K562 (cell line): Measurements from ENCODE around the gene ZNF805. TPM values are rescaled to one million over a fixed set of nuclear protein-coding genes. Genes with fewer than 3 reads are reported as not detected.

Experiments used
- HDAC8 ChIP-seq: fragments of 450-650 bp; IDR thresholded peaks from 2 replicates; pipeline ENCODE4 v1.6.1; 2016; ENCODE audit warnings: mild to moderate bottlenecking, missing genetic modification characterization, moderate library complexity, missing compliant biosample characterization
- SAFB ChIP-seq: fragments of 200-400 bp; formaldehyde crosslinking; IDR thresholded peaks from 2 replicates; pipeline ENCODE4 v1.6.1; 2017; ENCODE audit warnings: low read depth, low read length, borderline replicate concordance
- SMC3 ChIP-seq: conservative IDR thresholded peaks from 2 replicates; pipeline ENCODE4 v1.6.1; 2011; ENCODE audit warnings: low read depth, low read length, improper control_type of control experiment; ENCODE audit not compliant: insufficient read depth
- ZZZ3 ChIP-seq: fragments of 450-650 bp; IDR thresholded peaks from 2 replicates; pipeline ENCODE4 v1.6.1; 2016; ENCODE audit warnings: antibody characterized with exemption, mild to moderate bottlenecking, moderate library complexity
- polyA plus RNA-seq, 8 experiments: library from polyadenylated mRNA; depleted of rRNA in 4 of 8; stranded (reverse) in 5 of 8; unstranded in 3 of 8; fragments of >200 nt; fragmentation: Nextera tagmentation in 2 of 8; fragmentation: Illumina TruSeq in 1 of 8; extraction: Ambion mirVana in 2 of 8; extraction: Trizol in 1 of 8; gene quantifications; 2 replicates each; pipeline versions ENCODE4 v1.2.1 to v1.2.3, GENCODE V29; 2011 to 2014; ENCODE audit warnings: inconsistent platforms in 1 of 8, missing spikeins in 1 of 8
- total RNA-seq, 7 experiments: library from RNA; depleted of rRNA in 6 of 7; stranded (reverse); fragments of >200 nt in 6 of 7; fragmentation: Illumina TruSeq in 2 of 7; extraction: Trizol in 2 of 7; gene quantifications; 2 replicates each; pipeline versions ENCODE4 v1.2.1 to v1.2.3, GENCODE V29; 2011 to 2021; ENCODE audit warnings: low replicate concordance in 1 of 7
- TF ChIP-seq, protein P1 (sequence below), 2 experiments: fragments of 450-650 bp; IDR thresholded peaks; 2 replicates each; pipeline ENCODE4 v1.6.1; 2018; ENCODE audit warnings: mild to moderate bottlenecking in 2 of 2, low read depth in 1 of 2; ENCODE audit not compliant: partially characterized antibody in 2 of 2
- TF ChIP-seq, protein P2 (sequence below), 3 experiments: IDR thresholded peaks in 2 of 3; conservative IDR thresholded peaks in 1 of 3; 2 replicates each; pipeline ENCODE4 v1.5.1; 2011 to 2012; ENCODE audit warnings: low read length in 3 of 3, mild to moderate bottlenecking in 3 of 3, control low read depth in 2 of 3, improper control_type of control experiment in 1 of 3, inconsistent platforms in 1 of 3, low read depth in 1 of 3, mixed read lengths in 1 of 3, moderate library complexity in 1 of 3; ENCODE audit not compliant: insufficient read depth in 2 of 3
- TF ChIP-seq, protein P3 (sequence below): fragments of 250-450 bp; sonication (Bioruptor Pico); IDR thresholded peaks from 2 replicates; pipeline ENCODE4 v1.8.0; 2022; ENCODE audit warnings: inconsistent platforms
- TF ChIP-seq, protein P4 (sequence below), 2 experiments: fragments of 250-450 bp in 1 of 2; fragments of 450-650 bp in 1 of 2; sonication (Bioruptor Pico) in 1 of 2; IDR thresholded peaks; 2 replicates each; pipeline versions ENCODE4 v1.6.1 to v1.8.0; 2016 to 2021; ENCODE audit warnings: mild to moderate bottlenecking in 2 of 2, moderate library complexity in 2 of 2, missing compliant biosample characterization in 1 of 2, missing genetic modification characterization in 1 of 2
- TF ChIP-seq, protein P5 (sequence below): fragments of 450-650 bp; IDR thresholded peaks from 2 replicates; pipeline ENCODE4 v1.7.1; 2018; ENCODE audit warnings: mild to moderate bottlenecking, low read depth; ENCODE audit not compliant: partially characterized antibody
- TF ChIP-seq, protein P6 (sequence below): sonication (generic); formaldehyde crosslinking; IDR thresholded peaks from 2 replicates; pipeline ENCODE4 v1.8.1; 2023; ENCODE audit warnings: mild to moderate bottlenecking, missing genetic modification reagents

Gene ZNF805
- total and polyA plus RNA-seq, 9 of the 15 experiments (the other 6 are each of a cell fraction or from before 2014, with no cell fraction given), result 0.32 to 6.7 (median 3.9) TPM

DNA sequence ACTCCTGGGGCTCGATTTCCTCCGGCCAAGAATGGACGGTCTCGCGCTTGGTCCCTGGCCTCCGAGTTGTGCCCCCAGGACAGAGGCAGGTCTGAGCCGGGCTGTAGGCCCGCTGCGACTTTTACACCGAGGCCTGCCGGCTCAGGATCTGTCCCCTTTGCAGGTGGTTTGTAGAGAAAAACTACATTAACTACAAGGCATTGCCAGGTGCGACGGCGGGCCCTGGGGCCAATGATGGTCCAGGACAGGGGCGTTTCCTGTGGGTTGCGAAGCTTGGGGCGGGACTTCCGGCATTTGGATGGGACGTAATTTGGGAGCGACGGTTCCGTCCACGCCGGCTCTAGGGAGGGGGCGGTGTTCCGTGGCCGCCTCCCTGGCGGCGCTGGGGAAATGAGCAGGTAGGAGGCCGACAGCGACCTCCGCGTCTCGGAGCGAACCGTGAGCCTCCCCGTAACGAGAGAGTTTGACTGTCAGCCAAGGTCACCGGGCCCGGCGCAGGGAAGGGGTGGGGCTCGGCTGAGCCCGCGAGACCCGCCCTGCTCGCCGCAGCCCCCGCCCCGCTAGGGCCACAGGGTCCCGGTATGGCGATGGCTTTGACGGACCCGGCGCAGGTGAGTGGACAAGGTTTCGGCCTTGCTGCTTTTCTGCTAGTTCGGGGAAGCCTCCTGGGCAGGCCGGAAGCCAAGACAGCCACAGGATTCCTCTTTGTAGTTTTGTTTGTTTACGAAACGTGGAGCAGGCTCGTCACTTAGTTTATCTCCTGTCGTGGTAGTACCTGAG lies at the start of gene ZNF805 (continued):
- TF ChIP-seq, protein P1, sequence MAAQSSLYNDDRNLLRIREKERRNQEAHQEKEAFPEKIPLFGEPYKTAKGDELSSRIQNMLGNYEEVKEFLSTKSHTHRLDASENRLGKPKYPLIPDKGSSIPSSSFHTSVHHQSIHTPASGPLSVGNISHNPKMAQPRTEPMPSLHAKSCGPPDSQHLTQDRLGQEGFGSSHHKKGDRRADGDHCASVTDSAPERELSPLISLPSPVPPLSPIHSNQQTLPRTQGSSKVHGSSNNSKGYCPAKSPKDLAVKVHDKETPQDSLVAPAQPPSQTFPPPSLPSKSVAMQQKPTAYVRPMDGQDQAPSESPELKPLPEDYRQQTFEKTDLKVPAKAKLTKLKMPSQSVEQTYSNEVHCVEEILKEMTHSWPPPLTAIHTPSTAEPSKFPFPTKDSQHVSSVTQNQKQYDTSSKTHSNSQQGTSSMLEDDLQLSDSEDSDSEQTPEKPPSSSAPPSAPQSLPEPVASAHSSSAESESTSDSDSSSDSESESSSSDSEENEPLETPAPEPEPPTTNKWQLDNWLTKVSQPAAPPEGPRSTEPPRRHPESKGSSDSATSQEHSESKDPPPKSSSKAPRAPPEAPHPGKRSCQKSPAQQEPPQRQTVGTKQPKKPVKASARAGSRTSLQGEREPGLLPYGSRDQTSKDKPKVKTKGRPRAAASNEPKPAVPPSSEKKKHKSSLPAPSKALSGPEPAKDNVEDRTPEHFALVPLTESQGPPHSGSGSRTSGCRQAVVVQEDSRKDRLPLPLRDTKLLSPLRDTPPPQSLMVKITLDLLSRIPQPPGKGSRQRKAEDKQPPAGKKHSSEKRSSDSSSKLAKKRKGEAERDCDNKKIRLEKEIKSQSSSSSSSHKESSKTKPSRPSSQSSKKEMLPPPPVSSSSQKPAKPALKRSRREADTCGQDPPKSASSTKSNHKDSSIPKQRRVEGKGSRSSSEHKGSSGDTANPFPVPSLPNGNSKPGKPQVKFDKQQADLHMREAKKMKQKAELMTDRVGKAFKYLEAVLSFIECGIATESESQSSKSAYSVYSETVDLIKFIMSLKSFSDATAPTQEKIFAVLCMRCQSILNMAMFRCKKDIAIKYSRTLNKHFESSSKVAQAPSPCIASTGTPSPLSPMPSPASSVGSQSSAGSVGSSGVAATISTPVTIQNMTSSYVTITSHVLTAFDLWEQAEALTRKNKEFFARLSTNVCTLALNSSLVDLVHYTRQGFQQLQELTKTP (IDR thresholded peaks at IDR 0.05; ENCODE audit: low read depth in 1 of 2, partially characterized antibody in 2 of 2), result peak in 1 of 2 experiments; percentile 25
- TF ChIP-seq, protein P2, sequence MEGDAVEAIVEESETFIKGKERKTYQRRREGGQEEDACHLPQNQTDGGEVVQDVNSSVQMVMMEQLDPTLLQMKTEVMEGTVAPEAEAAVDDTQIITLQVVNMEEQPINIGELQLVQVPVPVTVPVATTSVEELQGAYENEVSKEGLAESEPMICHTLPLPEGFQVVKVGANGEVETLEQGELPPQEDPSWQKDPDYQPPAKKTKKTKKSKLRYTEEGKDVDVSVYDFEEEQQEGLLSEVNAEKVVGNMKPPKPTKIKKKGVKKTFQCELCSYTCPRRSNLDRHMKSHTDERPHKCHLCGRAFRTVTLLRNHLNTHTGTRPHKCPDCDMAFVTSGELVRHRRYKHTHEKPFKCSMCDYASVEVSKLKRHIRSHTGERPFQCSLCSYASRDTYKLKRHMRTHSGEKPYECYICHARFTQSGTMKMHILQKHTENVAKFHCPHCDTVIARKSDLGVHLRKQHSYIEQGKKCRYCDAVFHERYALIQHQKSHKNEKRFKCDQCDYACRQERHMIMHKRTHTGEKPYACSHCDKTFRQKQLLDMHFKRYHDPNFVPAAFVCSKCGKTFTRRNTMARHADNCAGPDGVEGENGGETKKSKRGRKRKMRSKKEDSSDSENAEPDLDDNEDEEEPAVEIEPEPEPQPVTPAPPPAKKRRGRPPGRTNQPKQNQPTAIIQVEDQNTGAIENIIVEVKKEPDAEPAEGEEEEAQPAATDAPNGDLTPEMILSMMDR (IDR thresholded peaks at IDR 0.05 in 2 of 3, conservative IDR thresholded peaks at IDR 0.05 in 1 of 3; ENCODE audit: insufficient read depth in 2 of 3, low read depth in 1 of 3, low read length in 3 of 3), result 0 out of 6 replicates have a peak, but pooled peaks of 1 of the 3 experiments have one; percentile 14
- TF ChIP-seq ZZZ3, result no peak
- no peak for TF ChIP-seq SAFB
- TF ChIP-seq HDAC8 (tag), result no peak
- TF ChIP-seq, protein P3, sequence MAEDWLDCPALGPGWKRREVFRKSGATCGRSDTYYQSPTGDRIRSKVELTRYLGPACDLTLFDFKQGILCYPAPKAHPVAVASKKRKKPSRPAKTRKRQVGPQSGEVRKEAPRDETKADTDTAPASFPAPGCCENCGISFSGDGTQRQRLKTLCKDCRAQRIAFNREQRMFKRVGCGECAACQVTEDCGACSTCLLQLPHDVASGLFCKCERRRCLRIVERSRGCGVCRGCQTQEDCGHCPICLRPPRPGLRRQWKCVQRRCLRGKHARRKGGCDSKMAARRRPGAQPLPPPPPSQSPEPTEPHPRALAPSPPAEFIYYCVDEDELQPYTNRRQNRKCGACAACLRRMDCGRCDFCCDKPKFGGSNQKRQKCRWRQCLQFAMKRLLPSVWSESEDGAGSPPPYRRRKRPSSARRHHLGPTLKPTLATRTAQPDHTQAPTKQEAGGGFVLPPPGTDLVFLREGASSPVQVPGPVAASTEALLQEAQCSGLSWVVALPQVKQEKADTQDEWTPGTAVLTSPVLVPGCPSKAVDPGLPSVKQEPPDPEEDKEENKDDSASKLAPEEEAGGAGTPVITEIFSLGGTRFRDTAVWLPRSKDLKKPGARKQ (CRISPR knock-in tag), result 0 out of 2 replicates have a peak, but pooled peaks have one; percentile 14
- TF ChIP-seq SMC3, result no peak
- TF ChIP-seq, protein P4, sequence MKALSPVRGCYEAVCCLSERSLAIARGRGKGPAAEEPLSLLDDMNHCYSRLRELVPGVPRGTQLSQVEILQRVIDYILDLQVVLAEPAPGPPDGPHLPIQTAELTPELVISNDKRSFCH (CRISPR knock-in tag; IDR thresholded peaks at IDR 0.05), result no peak
- TF ChIP-seq, protein P4 (tag; IDR thresholded peaks at IDR 0.05), result no peak
- TF ChIP-seq, protein P5, sequence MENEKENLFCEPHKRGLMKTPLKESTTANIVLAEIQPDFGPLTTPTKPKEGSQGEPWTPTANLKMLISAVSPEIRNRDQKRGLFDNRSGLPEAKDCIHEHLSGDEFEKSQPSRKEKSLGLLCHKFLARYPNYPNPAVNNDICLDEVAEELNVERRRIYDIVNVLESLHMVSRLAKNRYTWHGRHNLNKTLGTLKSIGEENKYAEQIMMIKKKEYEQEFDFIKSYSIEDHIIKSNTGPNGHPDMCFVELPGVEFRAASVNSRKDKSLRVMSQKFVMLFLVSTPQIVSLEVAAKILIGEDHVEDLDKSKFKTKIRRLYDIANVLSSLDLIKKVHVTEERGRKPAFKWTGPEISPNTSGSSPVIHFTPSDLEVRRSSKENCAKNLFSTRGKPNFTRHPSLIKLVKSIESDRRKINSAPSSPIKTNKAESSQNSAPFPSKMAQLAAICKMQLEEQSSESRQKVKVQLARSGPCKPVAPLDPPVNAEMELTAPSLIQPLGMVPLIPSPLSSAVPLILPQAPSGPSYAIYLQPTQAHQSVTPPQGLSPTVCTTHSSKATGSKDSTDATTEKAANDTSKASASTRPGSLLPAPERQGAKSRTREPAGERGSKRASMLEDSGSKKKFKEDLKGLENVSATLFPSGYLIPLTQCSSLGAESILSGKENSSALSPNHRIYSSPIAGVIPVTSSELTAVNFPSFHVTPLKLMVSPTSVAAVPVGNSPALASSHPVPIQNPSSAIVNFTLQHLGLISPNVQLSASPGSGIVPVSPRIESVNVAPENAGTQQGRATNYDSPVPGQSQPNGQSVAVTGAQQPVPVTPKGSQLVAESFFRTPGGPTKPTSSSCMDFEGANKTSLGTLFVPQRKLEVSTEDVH, result peak; percentile 79
- TF ChIP-seq, protein P6, sequence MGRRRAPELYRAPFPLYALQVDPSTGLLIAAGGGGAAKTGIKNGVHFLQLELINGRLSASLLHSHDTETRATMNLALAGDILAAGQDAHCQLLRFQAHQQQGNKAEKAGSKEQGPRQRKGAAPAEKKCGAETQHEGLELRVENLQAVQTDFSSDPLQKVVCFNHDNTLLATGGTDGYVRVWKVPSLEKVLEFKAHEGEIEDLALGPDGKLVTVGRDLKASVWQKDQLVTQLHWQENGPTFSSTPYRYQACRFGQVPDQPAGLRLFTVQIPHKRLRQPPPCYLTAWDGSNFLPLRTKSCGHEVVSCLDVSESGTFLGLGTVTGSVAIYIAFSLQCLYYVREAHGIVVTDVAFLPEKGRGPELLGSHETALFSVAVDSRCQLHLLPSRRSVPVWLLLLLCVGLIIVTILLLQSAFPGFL, result no peak
